Stimulated activated CD8-positive, alpha-beta memory T cell treated with anti-CD3 and anti-CD28 coated beads, Interleukin-4, amount 100 ng/mL, for 24 hours (primary cell): Measurements from ENCODE around the gene CNTN4.
"Not testable (repeated sequence)": the region's sequence is repeated elsewhere in the genome, so short reads cannot be mapped to it uniquely, and the experiment has no call there.

ENCODE experiments used
- DNase-seq: peaks from one replicate; pipeline ENCODE4 v3.0.0-alpha.2; 2020; ENCODE audit warnings: low read depth

The CNTN4 gene

GRCh38 chr3:2517500-2518172 lies 419.0 kb downstream of the CNTN4 start:
- no peak for DNase-seq

- DNase-seq = no peak
Observed at GRCh38 chr3:2523281-2523836, 424.7 kb downstream of the CNTN4 start.

GRCh38 chr3:2525968-2526367 lies 427.3 kb downstream of the CNTN4 start:
- no peak for DNase-seq

- no peak for DNase-seq
Observed at GRCh38 chr3:2526926-2527325, 428.3 kb downstream of the CNTN4 start.

- DNase-seq = not testable (repeated sequence)
Observed at GRCh38 chr3:2527328-2527727, 428.7 kb downstream of the CNTN4 start.

- DNase-seq = not testable (repeated sequence)
Observed at GRCh38 chr3:2534767-2535166, 436.1 kb downstream of the CNTN4 start.

- no peak for DNase-seq
Observed at GRCh38 chr3:2535206-2535605, 436.5 kb downstream of the CNTN4 start.

- DNase-seq = no peak
Observed at GRCh38 chr3:2536575-2536974, 437.9 kb downstream of the CNTN4 start.

GRCh38 chr3:2540115-2540514 lies 441.4 kb downstream of the CNTN4 start:
- no peak for DNase-seq

GRCh38 chr3:2543247-2543646 lies 444.6 kb downstream of the CNTN4 start:
- DNase-seq = no peak

- DNase-seq = no peak
Observed at GRCh38 chr3:2544212-2544611, 445.5 kb downstream of the CNTN4 start.

- DNase-seq = no peak
Observed at GRCh38 chr3:2544718-2545117, 446.1 kb downstream of the CNTN4 start.

GRCh38 chr3:2547049-2547448 lies 448.4 kb downstream of the CNTN4 start:
- DNase-seq = no peak

GRCh38 chr3:2554656-2555055 lies 456.0 kb downstream of the CNTN4 start:
- DNase-seq = no peak

GRCh38 chr3:2558796-2559195 lies 460.1 kb downstream of the CNTN4 start:
- no peak for DNase-seq

GRCh38 chr3:2567451-2567850 lies 468.8 kb downstream of the CNTN4 start:
- DNase-seq = no peak

- no peak for DNase-seq
Observed at GRCh38 chr3:2568156-2568555, 469.5 kb downstream of the CNTN4 start.

GRCh38 chr3:2568929-2569328 lies 470.3 kb downstream of the CNTN4 start:
- DNase-seq = no peak

- DNase-seq = no peak
Observed at GRCh38 chr3:2577571-2577970, 478.9 kb downstream of the CNTN4 start.

- no peak for DNase-seq
Observed at GRCh38 chr3:2578560-2578959, 479.9 kb downstream of the CNTN4 start.

GRCh38 chr3:2579206-2579605 lies 480.5 kb downstream of the CNTN4 start:
- DNase-seq = no peak

- DNase-seq = no peak
Observed at GRCh38 chr3:2583046-2583445, 484.4 kb downstream of the CNTN4 start.

GRCh38 chr3:2589336-2589969 lies 490.8 kb downstream of the CNTN4 start:
- DNase-seq = no peak

- DNase-seq = no peak
Observed at GRCh38 chr3:2595486-2595885, 496.8 kb downstream of the CNTN4 start.
